Liver (tissue), 9 donors: ENCODE data around the gene DSCAML1. TPM values are rescaled to one million over a fixed set of nuclear protein-coding genes. Genes with fewer than 3 reads are reported as not detected.

Experiments
- DNase-seq: peaks from one replicate; pipeline ENCODE4 v3.0.0-alpha.2; 2017; ENCODE audit warnings: low spot score
- H3K27ac ChIP-seq, 2 donors: one replicate each; pipeline ENCODE4 v1.7.0; 2013; ENCODE audit warnings: inconsistent platforms in 2 of 2, low read length in 2 of 2, control low read depth in 1 of 2, low read depth in 1 of 2, mild to moderate bottlenecking in 1 of 2
- H3K27me3 ChIP-seq, 4 donors: one replicate each; pipeline versions ENCODE4 v1.6.1 to v1.7.0; 2013; ENCODE audit warnings: low read length in 3 of 4, inconsistent platforms in 1 of 4, mild to moderate bottlenecking in 1 of 4, moderate library complexity in 1 of 4; ENCODE audit not compliant: control insufficient read depth in 4 of 4, insufficient read depth in 4 of 4
- H3K36me3 ChIP-seq, 4 donors: one replicate each; pipeline versions ENCODE4 v1.6.1 to v1.7.0; 2013; ENCODE audit warnings: low read length in 3 of 4, mild to moderate bottlenecking in 3 of 4, low read depth in 1 of 4, moderate library complexity in 1 of 4; ENCODE audit not compliant: control insufficient read depth in 4 of 4, insufficient read depth in 3 of 4
- H3K4me1 ChIP-seq, 4 donors: one replicate each; pipeline versions ENCODE4 v1.6.1 to v1.7.0; 2013; ENCODE audit warnings: low read length in 3 of 4, mild to moderate bottlenecking in 3 of 4, moderate library complexity in 1 of 4; ENCODE audit not compliant: control insufficient read depth in 4 of 4, insufficient read depth in 4 of 4
- H3K4me3 ChIP-seq, 3 donors: one replicate each; pipeline versions ENCODE4 v1.6.1 to v1.7.0; 2013; ENCODE audit warnings: low read length in 3 of 3, control low read depth in 1 of 3, low read depth in 1 of 3, mild to moderate bottlenecking in 1 of 3
- H3K9ac ChIP-seq, 2 donors: one replicate each; pipeline ENCODE4 v1.7.0; 2013; ENCODE audit warnings: low read length in 2 of 2, mild to moderate bottlenecking in 2 of 2, moderate library complexity in 2 of 2, control low read depth in 1 of 2, low read depth in 1 of 2
- H3K9me3 ChIP-seq, 4 donors: one replicate each; pipeline versions ENCODE4 v1.6.1 to v1.7.0; 2013; ENCODE audit warnings: low read length in 3 of 4; ENCODE audit not compliant: control insufficient read depth in 4 of 4
- FOXA1 ChIP-seq: IDR thresholded peaks from 2 replicates; pipeline ENCODE4 v1.6.1; 2016; ENCODE audit warnings: antibody characterized with exemption
- FOXA2 ChIP-seq: IDR thresholded peaks from 2 replicates; pipeline ENCODE4 v1.6.1; 2016; ENCODE audit warnings: antibody characterized with exemption
- GABPA ChIP-seq, 2 donors: IDR thresholded peaks in 1 of 2; conservative IDR thresholded peaks in 1 of 2; 2 replicates each; pipeline ENCODE4 v1.6.1; 2016; ENCODE audit warnings: antibody characterized with exemption in 2 of 2, mild to moderate bottlenecking in 1 of 2, moderate library complexity in 1 of 2
- HNF4A ChIP-seq, 2 donors: conservative IDR thresholded peaks; 2 replicates each; pipeline ENCODE4 v1.6.1; 2016; ENCODE audit warnings: antibody characterized with exemption in 2 of 2, mild to moderate bottlenecking in 2 of 2
- HNF4G ChIP-seq: IDR thresholded peaks from 2 replicates; pipeline ENCODE4 v1.6.1; 2016; ENCODE audit warnings: antibody characterized with exemption
- JUND ChIP-seq, 2 donors: IDR thresholded peaks; 2 replicates each; pipeline ENCODE4 v1.6.1; 2016; ENCODE audit warnings: antibody characterized with exemption in 2 of 2
- NR2F2 ChIP-seq: IDR thresholded peaks from 2 replicates; pipeline ENCODE4 v1.6.1; 2016; ENCODE audit warnings: antibody characterized with exemption
- RAD21 ChIP-seq, 2 donors: IDR thresholded peaks; 2 replicates each; pipeline ENCODE4 v1.6.1; 2016; ENCODE audit warnings: antibody characterized with exemption in 2 of 2, mild to moderate bottlenecking in 2 of 2
- RXRA ChIP-seq, 2 donors: IDR thresholded peaks; 2 replicates each; pipeline ENCODE4 v1.6.1; 2017 to 2018; ENCODE audit warnings: antibody characterized with exemption in 2 of 2, mild to moderate bottlenecking in 1 of 2
- SP1 ChIP-seq: IDR thresholded peaks from 2 replicates; pipeline ENCODE4 v1.6.1; 2018; ENCODE audit warnings: antibody characterized with exemption, mild to moderate bottlenecking
- TAF1 ChIP-seq: conservative IDR thresholded peaks from 2 replicates; pipeline ENCODE4 v1.6.1; 2016; ENCODE audit warnings: antibody characterized with exemption, mild to moderate bottlenecking
- YY1 ChIP-seq: IDR thresholded peaks from 2 replicates; pipeline ENCODE4 v1.6.1; 2016; ENCODE audit warnings: antibody characterized with exemption, mild to moderate bottlenecking
- WGBS: extraction: QIAGEN DNeasy Blood & Tissue Kit; methylation state at CpG from one replicate; pipeline ENCODE4 v1.1.7; 2013; 5-methylcytosine and 5-hydroxymethylcytosine counted together
- polyA plus RNA-seq, 2 donors: library from polyadenylated mRNA; stranded (reverse) in 1 of 2; unstranded in 1 of 2; fragments of 200-250 nt in 1 of 2; fragments of >200 nt in 1 of 2; fragmentation: Nextera tagmentation in 1 of 2; extraction: Ambion mirVana in 1 of 2; gene quantifications; one replicate each; pipeline versions ENCODE4 v1.2.1 to v1.2.3, GENCODE V29; 2013 to 2015
- total RNA-seq, 2 donors: library from RNA; depleted of rRNA; stranded (reverse); fragments of >200 nt; gene quantifications; one replicate each; pipeline ENCODE4 v1.2.3, GENCODE V29; 2014
- TF ChIP-seq, protein P1 (sequence below): IDR thresholded peaks from 2 replicates; pipeline ENCODE4 v1.6.1; 2016; ENCODE audit warnings: antibody characterized with exemption
- TF ChIP-seq, protein P2 (sequence below): IDR thresholded peaks from 2 replicates; pipeline ENCODE4 v1.6.1; 2016; ENCODE audit warnings: antibody characterized with exemption, mild to moderate bottlenecking
- TF ChIP-seq, protein P3 (sequence below): IDR thresholded peaks from 2 replicates; pipeline ENCODE4 v1.6.1; 2016; ENCODE audit warnings: antibody characterized with exemption
- TF ChIP-seq, protein P4 (sequence below): fragments of 150-350 bp; IDR thresholded peaks from 2 replicates; pipeline ENCODE4 v1.5.1; 2017; ENCODE audit warnings: improper control_type of control experiment, low read depth, low read length; ENCODE audit not compliant: missing input control
- donor health status: healthy.
- donor health status: healthy.
- donor health status: healthy.
- donor health status: healthy.
- donor health status: healthy.

DSCAML1 gene
- total and polyA plus RNA-seq, 4 donors = 0.07 to 0.42 (median 0.20) TPM

DNA sequence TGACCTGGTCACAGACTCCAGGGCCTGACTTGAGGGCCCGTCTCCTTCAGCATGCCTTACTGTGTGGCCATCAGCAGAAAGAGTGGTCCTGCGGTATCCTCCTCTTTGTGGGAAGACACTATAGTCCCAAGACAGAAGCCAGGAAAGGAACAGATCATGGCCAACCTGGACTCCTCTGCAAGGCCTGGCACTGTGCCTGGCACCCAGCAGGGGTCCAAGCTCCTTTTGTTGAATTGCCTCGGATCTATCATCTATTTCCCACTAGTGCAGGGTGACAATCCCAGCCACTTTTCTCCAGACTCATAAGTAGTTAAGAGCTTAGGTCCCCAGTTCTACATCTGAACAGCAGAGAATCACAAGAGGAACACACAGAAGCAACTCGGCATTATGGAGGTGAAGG, 27.0 kb downstream of the DSCAML1 start:
- Histone ChIP-seq H3K4me3 (no peak overlapping the region), H3K9ac (no peak overlapping the region), H3K27ac (no peak overlapping the region), H3K27me3 (no peaks in the 10 kb centered on the region), H3K36me3 (no peaks in the 10 kb centered on the region), H3K4me1 (no peaks in the 10 kb centered on the region), H3K9me3 (no peaks in the 10 kb centered on the region)
- no peak for TF ChIP-seq FOXA1
- TF ChIP-seq RAD21 (IDR thresholded peaks at IDR 0.05) = no peak
- TF ChIP-seq RXRA (IDR thresholded peaks at IDR 0.05) = no peak
- TF ChIP-seq, protein P1, sequence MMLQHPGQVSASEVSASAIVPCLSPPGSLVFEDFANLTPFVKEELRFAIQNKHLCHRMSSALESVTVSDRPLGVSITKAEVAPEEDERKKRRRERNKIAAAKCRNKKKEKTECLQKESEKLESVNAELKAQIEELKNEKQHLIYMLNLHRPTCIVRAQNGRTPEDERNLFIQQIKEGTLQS = no peak
- TF ChIP-seq JUND (IDR thresholded peaks at IDR 0.05) = no peak
- TF ChIP-seq FOXA2 = no peak
- TF ChIP-seq YY1 = no peak
- no peak for TF ChIP-seq TAF1
- no peak for TF ChIP-seq SP1
- no peak for DNase-seq
- 90% methylated on average over 4 of the region's 4 CpGs for WGBS

DNA sequence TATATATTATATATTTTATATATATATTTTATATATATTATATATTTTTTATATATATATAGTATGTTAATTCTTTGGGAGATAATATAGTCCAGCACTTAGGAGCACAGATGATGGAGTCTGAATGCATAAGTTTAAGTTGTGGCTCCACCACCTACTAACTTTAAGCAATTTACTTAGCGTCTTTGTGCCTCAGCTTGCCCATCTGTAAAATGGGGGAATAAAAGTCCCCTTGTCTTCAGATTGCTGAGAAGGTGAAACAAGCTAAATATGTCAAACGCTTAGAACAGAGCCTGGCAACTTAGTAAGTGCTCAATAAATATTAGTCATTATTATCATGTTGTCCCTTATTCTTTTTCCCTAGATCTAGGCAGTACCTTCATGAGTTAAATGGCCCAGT, 27.5 kb downstream of the DSCAML1 start:
- Histone ChIP-seq H3K4me3 (no peak overlapping the region), H3K27ac (no peak overlapping the region), H3K27me3 (no peaks in the 10 kb centered on the region), H3K4me1 (no peaks in the 10 kb centered on the region), H3K9ac (no peak overlapping the region), H3K36me3 (no peaks in the 10 kb centered on the region), H3K9me3 (no peaks in the 10 kb centered on the region)
- no peak for DNase-seq
- WGBS = 95% methylated on average over 2 of the region's 2 CpGs
- TF ChIP-seq, protein P1 = no peak
- TF ChIP-seq, protein P2, sequence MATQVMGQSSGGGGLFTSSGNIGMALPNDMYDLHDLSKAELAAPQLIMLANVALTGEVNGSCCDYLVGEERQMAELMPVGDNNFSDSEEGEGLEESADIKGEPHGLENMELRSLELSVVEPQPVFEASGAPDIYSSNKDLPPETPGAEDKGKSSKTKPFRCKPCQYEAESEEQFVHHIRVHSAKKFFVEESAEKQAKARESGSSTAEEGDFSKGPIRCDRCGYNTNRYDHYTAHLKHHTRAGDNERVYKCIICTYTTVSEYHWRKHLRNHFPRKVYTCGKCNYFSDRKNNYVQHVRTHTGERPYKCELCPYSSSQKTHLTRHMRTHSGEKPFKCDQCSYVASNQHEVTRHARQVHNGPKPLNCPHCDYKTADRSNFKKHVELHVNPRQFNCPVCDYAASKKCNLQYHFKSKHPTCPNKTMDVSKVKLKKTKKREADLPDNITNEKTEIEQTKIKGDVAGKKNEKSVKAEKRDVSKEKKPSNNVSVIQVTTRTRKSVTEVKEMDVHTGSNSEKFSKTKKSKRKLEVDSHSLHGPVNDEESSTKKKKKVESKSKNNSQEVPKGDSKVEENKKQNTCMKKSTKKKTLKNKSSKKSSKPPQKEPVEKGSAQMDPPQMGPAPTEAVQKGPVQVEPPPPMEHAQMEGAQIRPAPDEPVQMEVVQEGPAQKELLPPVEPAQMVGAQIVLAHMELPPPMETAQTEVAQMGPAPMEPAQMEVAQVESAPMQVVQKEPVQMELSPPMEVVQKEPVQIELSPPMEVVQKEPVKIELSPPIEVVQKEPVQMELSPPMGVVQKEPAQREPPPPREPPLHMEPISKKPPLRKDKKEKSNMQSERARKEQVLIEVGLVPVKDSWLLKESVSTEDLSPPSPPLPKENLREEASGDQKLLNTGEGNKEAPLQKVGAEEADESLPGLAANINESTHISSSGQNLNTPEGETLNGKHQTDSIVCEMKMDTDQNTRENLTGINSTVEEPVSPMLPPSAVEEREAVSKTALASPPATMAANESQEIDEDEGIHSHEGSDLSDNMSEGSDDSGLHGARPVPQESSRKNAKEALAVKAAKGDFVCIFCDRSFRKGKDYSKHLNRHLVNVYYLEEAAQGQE = no peak
- TF ChIP-seq, protein P3, sequence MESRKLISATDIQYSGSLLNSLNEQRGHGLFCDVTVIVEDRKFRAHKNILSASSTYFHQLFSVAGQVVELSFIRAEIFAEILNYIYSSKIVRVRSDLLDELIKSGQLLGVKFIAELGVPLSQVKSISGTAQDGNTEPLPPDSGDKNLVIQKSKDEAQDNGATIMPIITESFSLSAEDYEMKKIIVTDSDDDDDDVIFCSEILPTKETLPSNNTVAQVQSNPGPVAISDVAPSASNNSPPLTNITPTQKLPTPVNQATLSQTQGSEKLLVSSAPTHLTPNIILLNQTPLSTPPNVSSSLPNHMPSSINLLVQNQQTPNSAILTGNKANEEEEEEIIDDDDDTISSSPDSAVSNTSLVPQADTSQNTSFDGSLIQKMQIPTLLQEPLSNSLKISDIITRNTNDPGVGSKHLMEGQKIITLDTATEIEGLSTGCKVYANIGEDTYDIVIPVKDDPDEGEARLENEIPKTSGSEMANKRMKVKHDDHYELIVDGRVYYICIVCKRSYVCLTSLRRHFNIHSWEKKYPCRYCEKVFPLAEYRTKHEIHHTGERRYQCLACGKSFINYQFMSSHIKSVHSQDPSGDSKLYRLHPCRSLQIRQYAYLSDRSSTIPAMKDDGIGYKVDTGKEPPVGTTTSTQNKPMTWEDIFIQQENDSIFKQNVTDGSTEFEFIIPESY = no peak
- TF ChIP-seq FOXA1 (no peak), TAF1 (no peak), FOXA2 (no peak), GABPA (IDR thresholded peaks at IDR 0.05 in 1 of 2, conservative IDR thresholded peaks at IDR 0.05 in 1 of 2) (no peak), JUND (IDR thresholded peaks at IDR 0.05) (no peak), SP1 (no peak), NR2F2 (no peak), HNF4A (conservative IDR thresholded peaks at IDR 0.05) (no peak), RXRA (IDR thresholded peaks at IDR 0.05) (no peak), HNF4G (no peak)
- TF ChIP-seq, protein P4, sequence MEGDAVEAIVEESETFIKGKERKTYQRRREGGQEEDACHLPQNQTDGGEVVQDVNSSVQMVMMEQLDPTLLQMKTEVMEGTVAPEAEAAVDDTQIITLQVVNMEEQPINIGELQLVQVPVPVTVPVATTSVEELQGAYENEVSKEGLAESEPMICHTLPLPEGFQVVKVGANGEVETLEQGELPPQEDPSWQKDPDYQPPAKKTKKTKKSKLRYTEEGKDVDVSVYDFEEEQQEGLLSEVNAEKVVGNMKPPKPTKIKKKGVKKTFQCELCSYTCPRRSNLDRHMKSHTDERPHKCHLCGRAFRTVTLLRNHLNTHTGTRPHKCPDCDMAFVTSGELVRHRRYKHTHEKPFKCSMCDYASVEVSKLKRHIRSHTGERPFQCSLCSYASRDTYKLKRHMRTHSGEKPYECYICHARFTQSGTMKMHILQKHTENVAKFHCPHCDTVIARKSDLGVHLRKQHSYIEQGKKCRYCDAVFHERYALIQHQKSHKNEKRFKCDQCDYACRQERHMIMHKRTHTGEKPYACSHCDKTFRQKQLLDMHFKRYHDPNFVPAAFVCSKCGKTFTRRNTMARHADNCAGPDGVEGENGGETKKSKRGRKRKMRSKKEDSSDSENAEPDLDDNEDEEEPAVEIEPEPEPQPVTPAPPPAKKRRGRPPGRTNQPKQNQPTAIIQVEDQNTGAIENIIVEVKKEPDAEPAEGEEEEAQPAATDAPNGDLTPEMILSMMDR = no peak
